ENCODE measurements around the gene KCNIP2. TPM values are rescaled to one million over a fixed set of nuclear protein-coding genes. Genes with fewer than 3 reads are reported as not detected.

Gene KCNIP2
- total RNA-seq, 2 experiments from 2014 or later = 4.3 to 7.3 TPM

DNA sequence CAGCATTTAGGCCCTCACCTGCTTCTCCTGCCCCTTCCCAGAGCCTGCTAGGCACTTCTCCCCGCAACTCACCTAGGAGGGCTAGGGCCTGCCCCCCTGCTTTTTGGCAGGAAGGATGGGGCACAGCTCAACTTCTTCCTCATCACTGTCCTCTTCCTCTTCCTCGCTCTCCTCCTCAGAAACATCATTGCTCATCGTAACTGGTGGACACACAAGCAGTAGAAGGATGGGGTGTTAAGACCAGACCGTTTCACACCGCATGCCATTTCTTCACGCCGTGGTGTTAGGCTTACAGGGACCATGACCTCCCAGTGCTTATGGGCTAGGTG lies 62.0 kb downstream of the KCNIP2 start:
- peaks cover 51% of the 10 kb centered on the region for H3K36me3 ChIP-seq (ENCODE audit: insufficient read depth, low read length)
- POLR2A ChIA-PET = interaction anchor here (0.8 to 2.4 kb wide), 4 partner anchors 179 to 567 kb away, joined by 3 to 8 read pairs (median 6); partner anchors contain the start of genes DPCD and POLL
- TF ChIP-seq, protein P1, sequence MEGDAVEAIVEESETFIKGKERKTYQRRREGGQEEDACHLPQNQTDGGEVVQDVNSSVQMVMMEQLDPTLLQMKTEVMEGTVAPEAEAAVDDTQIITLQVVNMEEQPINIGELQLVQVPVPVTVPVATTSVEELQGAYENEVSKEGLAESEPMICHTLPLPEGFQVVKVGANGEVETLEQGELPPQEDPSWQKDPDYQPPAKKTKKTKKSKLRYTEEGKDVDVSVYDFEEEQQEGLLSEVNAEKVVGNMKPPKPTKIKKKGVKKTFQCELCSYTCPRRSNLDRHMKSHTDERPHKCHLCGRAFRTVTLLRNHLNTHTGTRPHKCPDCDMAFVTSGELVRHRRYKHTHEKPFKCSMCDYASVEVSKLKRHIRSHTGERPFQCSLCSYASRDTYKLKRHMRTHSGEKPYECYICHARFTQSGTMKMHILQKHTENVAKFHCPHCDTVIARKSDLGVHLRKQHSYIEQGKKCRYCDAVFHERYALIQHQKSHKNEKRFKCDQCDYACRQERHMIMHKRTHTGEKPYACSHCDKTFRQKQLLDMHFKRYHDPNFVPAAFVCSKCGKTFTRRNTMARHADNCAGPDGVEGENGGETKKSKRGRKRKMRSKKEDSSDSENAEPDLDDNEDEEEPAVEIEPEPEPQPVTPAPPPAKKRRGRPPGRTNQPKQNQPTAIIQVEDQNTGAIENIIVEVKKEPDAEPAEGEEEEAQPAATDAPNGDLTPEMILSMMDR (conservative IDR thresholded peaks at IDR 0.05; ENCODE audit: low read length) = no peak
- H3K9me3 ChIP-seq (ENCODE audit: low read length) = no peaks in the 10 kb centered on the region
- peak overlapping the region; percentile 96 for H3K4me2 ChIP-seq (ENCODE audit: low read length)
- H3K79me2 ChIP-seq (ENCODE audit: insufficient read depth, low read depth, low read length) = peaks cover 17% of the 10 kb centered on the region; the same call in 1 of the 2 replicates
- no TSS peak for BruUV-seq (replicated peaks)
- H3K27ac ChIP-seq (ENCODE audit: low read depth, low read length, poor library complexity, severe bottlenecking) = peak overlapping the region; percentile 40
- intact Hi-C loops (cut with micrococcal nuclease; ENCODE audit: unreplicated experiment) = loop anchor here (1.0 to 10.0 kb wide), 5 partner anchors 87 to 567 kb away; partner anchors contain the start of gene FBXW4
- H3K9me2 ChIP-seq (ENCODE audit: insufficient read depth, low read length) = no peaks in the 10 kb centered on the region
- H3K4me1 ChIP-seq (ENCODE audit: insufficient read depth, low read length, poor library complexity, severe bottlenecking) = peaks cover 50% of the 10 kb centered on the region
- H3K4me3 ChIP-seq (ENCODE audit: low read depth, low read length, poor library complexity, severe bottlenecking) = peak overlapping the region; percentile 93
- H2AFZ ChIP-seq (ENCODE audit: low read length) = no peak overlapping the region
- no peaks in the 10 kb centered on the region for H4K20me1 ChIP-seq (ENCODE audit: insufficient read depth, low read length)
- DNase-seq (ENCODE audit: low spot score) = no peak
- CTCF ChIA-PET (ENCODE audit: unreplicated experiment) = interaction anchor here (0.5 to 1.6 kb wide), 11 partner anchors 12 to 267 kb away, joined by 3 to 20 read pairs (median 3); partner anchors contain the start of gene OGA

DNA sequence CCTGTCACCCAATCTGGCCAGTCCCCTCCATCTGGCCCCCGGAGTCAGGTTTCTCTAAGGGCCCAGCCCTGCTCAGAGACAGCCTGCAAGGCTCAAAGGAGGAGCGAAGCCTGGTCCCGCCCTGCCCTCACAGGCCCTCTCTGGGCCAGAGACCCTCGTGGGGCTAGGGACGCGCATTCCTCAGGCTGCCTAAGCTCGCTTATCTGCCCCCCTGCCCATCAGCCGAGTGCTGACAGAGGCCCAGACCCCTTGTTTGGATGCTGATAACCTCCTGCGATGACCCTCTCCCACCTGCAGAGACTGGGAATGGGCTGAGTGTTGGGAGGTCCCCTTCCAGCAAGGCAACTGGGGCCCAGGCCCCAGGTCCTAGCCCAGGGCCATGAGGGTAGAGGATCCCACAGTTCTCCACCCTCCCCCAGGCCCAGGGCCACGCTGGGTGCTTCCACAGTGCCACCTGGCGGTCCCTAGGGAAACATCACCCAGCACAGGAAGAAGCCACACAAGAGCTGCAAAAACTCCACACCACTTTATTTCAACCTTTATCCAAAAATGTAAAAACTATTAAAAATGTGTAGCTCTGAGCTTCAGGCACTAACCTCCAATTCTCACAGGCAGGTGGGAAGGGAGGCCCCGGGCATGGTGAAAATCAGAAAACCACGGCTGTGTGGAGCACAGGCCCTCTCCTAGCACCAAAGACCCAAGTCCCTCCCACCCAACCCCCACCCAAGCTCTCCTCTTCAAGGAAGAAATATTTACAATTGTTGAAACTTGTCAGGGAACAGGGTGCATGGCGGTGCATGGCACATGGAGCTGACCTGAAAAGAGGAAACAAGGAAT lies 62.6 kb downstream of the KCNIP2 start:
- TF ChIP-seq, protein P1 (conservative IDR thresholded peaks at IDR 0.05; ENCODE audit: low read length) = peak; percentile 94
- no peak for TF ChIP-seq EZH2phosphoT487 (IDR thresholded peaks at IDR 0.05; ENCODE audit: borderline replicate concordance, low read depth, low read length)
- no peaks in the 10 kb centered on the region for H3K9me3 ChIP-seq (ENCODE audit: low read length)
- intact Hi-C loops (cut with micrococcal nuclease; ENCODE audit: unreplicated experiment) = loop anchor here (1.0 to 10.0 kb wide), 5 partner anchors 86 to 566 kb away; partner anchors contain the start of gene FBXW4
- BruUV-seq (replicated peaks) = no TSS peak
- peak; percentile 82 for DNase-seq (ENCODE audit: low spot score)
- H3K4me1 ChIP-seq (ENCODE audit: insufficient read depth, low read length, poor library complexity, severe bottlenecking) = peaks cover 50% of the 10 kb centered on the region
- H4K20me1 ChIP-seq (ENCODE audit: insufficient read depth, low read length) = no peaks in the 10 kb centered on the region
- peaks cover 17% of the 10 kb centered on the region; the same call in 1 of the 2 replicates for H3K79me2 ChIP-seq (ENCODE audit: insufficient read depth, low read depth, low read length)
- peak overlapping the region; percentile 40 for H3K27ac ChIP-seq (ENCODE audit: low read depth, low read length, poor library complexity, severe bottlenecking)
- POLR2A ChIA-PET = interaction anchor here (0.6 to 2.4 kb wide), 6 partner anchors 20 to 566 kb away, joined by 3 to 8 read pairs (median 4); partner anchors contain the start of genes DPCD and POLL
- peak overlapping the region; percentile 96 for H3K4me2 ChIP-seq (ENCODE audit: low read length)
- CTCF ChIA-PET (ENCODE audit: unreplicated experiment) = interaction anchor here (0.5 to 1.6 kb wide), 12 partner anchors 12 to 266 kb away, joined by 3 to 20 read pairs (median 3); partner anchors contain the start of gene OGA
- peak overlapping the region; percentile 93 for H3K4me3 ChIP-seq (ENCODE audit: low read depth, low read length, poor library complexity, severe bottlenecking)
- H3K36me3 ChIP-seq (ENCODE audit: insufficient read depth, low read length) = peaks cover 46% of the 10 kb centered on the region
- no peaks in the 10 kb centered on the region for H3K9me2 ChIP-seq (ENCODE audit: insufficient read depth, low read length)
- H2AFZ ChIP-seq (ENCODE audit: low read length) = no peak overlapping the region
